HG03432 (cell line): ENCODE results near the gene ACO1.

Experiments
- ATAC-seq: cut with Tn5 transposase; IDR thresholded peaks from one replicate; pipeline ENCODE4 v1.9.1; 2021; ENCODE audit warnings: mild to moderate bottlenecking, moderate library complexity; ENCODE audit not compliant: unreplicated experiment

The ACO1 gene

DNA sequence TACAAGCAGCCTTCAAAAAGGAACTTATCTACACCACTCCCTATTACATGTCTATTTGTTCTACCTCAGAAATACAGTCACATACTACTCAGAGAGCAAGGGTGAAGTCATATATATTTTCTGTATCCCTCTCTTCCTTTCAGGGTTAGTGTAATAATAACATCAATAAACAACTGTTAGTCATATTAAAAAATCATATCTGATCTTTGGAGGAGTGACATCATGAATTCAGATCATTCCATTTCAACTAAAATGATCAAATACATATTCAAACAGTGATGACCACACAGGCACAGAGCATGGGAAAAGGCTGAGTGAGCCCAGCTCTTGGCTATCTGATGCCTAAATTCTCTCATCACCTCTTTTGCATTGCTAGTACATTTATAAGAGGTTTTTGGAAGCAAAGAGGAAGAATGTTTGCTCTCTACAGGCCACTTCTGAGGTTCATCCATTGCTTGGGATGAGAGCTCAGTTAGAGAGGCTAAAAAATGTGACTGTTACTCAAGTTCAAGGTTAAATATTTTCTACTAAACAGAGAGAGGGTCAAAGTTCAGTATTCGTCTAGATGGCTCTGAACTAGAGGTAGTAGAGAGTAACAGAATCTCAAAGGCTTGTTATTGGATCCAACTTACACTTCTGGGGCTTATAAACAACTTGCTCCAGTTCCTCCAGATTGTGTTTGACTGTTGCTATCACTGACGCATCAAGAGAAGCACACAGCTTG lies 102.6 kb downstream of the ACO1 start:
- ATAC-seq = no peak

DNA sequence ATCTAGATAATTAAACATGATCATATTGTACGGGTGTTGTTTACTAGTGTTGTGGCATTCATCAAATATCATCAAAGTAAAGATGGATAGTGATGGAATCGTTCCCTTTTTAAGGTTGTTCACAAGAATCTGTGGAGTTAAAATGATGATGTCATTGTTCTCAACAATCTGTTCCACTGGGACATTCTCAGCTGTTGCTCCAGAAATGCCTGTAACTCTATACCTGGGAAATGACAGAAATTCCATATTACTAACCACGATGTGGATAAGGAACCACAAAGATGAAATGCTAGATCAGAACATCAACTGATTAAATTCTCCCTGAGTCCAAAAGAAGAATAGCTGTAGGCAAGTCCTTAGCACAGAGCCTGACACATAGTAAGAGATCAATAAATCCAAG lies 103.5 kb downstream of the ACO1 start:
- no peak for ATAC-seq

DNA sequence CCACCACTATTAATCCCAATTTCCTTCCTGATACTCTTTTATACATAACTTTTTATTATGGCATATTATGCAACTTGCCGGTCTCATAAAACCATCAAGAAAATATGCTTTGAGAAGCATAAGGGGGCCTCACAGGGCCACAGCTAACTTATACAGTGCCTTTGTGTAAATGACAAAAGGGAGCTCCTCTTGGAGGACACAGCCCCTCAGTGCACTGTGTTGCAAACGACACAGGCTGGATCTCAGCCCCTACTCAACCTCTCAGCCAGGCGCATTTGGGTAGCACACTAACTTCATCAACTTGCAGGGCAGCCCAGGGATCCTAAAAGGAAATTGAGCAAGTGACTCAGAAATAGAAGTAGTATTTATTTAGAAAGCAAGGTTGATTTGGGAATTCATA lies 106.2 kb downstream of the ACO1 start:
- ATAC-seq = no peak

DNA sequence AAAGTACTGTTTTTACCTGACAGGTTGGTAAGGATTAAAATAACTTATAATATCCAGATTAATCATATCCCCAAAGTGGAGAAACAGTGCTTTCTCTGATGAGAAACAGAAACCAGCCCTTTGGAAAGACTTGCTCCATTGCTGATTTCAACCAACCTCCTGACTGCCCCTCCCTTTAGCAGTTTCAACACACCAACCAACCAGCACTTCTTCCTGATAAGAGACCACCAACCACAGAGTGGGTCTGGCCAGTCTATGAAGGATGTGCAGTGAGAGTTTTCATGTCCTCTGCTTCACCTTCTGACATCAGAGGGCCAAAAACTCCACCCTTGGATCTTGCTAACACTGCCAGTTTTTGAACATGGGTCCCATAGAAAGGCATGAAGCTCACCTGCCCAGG lies 113.5 kb downstream of the ACO1 start:
- ATAC-seq = no peak

DNA sequence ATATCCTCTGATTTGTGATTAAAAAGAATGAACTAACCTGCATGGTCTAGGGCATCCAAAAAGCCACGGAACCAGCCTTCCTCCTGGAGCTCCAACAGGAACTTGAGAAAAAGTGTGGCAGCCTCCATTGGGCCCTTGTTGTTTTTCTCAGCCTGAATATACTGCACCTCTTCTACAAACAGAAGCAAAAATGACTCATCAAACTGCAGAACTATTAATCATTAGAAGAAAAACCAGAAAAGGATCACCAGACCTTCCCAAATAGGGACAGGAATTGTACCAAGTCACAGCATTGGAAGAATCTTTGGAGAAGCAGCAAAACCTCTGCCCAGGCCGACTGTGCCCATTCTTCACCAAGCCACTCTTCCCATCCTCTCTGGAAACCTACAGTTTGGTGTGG lies 116.3 kb downstream of the ACO1 start:
- ATAC-seq = no peak

DNA sequence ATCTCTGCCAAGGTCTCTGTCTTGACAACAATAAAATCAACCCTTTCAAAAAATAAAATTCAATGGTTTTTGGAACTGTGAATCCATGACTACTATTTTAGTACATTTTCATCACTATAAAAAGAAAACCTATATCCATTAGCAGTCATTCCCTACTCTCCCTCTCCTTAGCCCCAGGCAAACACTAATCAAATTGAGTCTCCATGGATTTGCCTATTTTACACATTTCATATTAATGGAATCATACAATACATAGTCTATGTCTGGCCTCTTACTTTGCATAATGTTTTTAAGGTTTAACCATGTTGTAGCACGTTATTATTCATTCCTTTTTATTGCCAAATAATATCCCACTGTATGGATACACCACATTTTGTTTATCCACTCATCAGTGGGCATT lies 117.4 kb downstream of the ACO1 start:
- ATAC-seq = no peak

DNA sequence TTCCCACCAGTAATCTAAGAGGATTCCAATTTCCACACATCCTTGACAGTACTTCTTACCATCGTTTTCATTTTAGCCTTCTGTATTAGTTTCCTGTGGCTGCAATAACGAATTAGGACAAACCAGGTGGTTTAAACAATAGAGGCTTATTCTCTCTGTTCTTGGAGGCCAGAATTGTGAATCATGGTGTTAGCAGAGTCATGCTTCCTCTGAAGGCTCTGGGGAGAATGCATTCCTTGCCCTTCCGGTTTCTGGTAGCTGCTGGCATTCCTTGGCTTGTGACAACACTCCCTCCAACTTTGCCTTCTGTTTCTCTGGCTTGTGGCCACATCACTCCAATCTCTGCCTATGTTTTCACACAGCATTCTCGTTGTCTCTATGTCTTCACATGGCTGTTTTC lies 118.0 kb downstream of the ACO1 start:
- ATAC-seq = no peak

DNA sequence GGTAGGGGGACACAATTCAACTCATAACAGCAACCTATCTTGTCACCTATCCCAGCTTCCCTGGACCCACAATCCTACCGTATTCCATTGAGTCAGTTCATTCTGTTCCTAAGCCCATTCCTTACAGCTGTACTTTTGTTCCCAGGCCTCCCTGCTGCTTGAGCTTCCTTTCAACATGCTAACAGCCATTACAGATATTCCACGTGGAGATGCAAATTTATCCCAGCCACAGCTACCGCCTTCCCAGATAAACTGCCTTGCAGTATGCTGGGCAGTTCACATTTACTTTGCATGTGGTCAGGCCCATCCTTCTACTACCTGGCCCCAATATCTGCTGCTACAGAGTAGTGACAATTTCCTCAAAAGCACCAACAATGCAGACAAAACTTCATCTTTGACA lies 118.6 kb downstream of the ACO1 start:
- no peak for ATAC-seq
